GM18519 (cell line): ENCODE measurements around the gene DPEP1.

Experiments
- ATAC-seq: cut with Tn5 transposase; IDR thresholded peaks from one replicate; pipeline ENCODE4 v1.9.1; 2021; ENCODE audit warnings: mild to moderate bottlenecking, moderate library complexity; ENCODE audit not compliant: unreplicated experiment, low FRiP score

DPEP1 gene

GRCh38 chr16:89596061-89596689, 17.3 kb upstream of the DPEP1 start:
- ATAC-seq: no peak

- ATAC-seq: no peak
Observed at GRCh38 chr16:89596957-89597649, 16.3 kb upstream of the DPEP1 start.

GRCh38 chr16:89598199-89598598, 15.2 kb upstream of the DPEP1 start:
- ATAC-seq: no peak

GRCh38 chr16:89599451-89599858, 14.0 kb upstream of the DPEP1 start:
- ATAC-seq: no peak

- no peak for ATAC-seq
Observed at GRCh38 chr16:89599902-89600301, 13.5 kb upstream of the DPEP1 start.

- ATAC-seq: no peak
Observed at GRCh38 chr16:89600427-89600826, 13.0 kb upstream of the DPEP1 start.

- ATAC-seq: no peak
Observed at GRCh38 chr16:89600956-89601355, 12.5 kb upstream of the DPEP1 start.

GRCh38 chr16:89601906-89602272, 11.6 kb upstream of the DPEP1 start:
- ATAC-seq: no peak

- ATAC-seq: no peak
Observed at GRCh38 chr16:89602273-89602951, 11.0 kb upstream of the DPEP1 start.

GRCh38 chr16:89602952-89603590, 10.4 kb upstream of the DPEP1 start:
- ATAC-seq: no peak

- no peak for ATAC-seq
Observed at GRCh38 chr16:89604764-89605163, 8.7 kb upstream of the DPEP1 start.

GRCh38 chr16:89605186-89605970, 8.1 kb upstream of the DPEP1 start:
- ATAC-seq: no peak

GRCh38 chr16:89606006-89606405, 7.4 kb upstream of the DPEP1 start:
- no peak for ATAC-seq

- ATAC-seq: no peak
Observed at GRCh38 chr16:89607453-89607852, 6.0 kb upstream of the DPEP1 start.

GRCh38 chr16:89607937-89608740, 5.3 kb upstream of the DPEP1 start:
- no peak for ATAC-seq

- no peak for ATAC-seq
Observed at GRCh38 chr16:89610108-89610453, 3.4 kb upstream of the DPEP1 start.

- ATAC-seq: no peak
Observed at GRCh38 chr16:89612415-89613166, 851 bp upstream of the DPEP1 start.

GRCh38 chr16:89613954-89614459, 565 bp downstream of the DPEP1 start:
- no peak for ATAC-seq

GRCh38 chr16:89615176-89615575, 1.7 kb downstream of the DPEP1 start:
- ATAC-seq: no peak
